GM12892 (cell line): ENCODE results near the gene CACNA1C.

ENCODE experiments used
- DNase-seq: peaks from one replicate; pipeline ENCODE4 v3.0.0; 2011; ENCODE audit not compliant: insufficient read length
- FAIRE-seq: peaks from 2 replicates; lab custom pipeline; 2011; peaks lifted over from hg19 to GRCh38; lab: Jason Lieb, UNC
- POLR2A ChIP-seq: IDR thresholded peaks from 2 replicates; pipeline ENCODE4 v1.6.1; 2011; ENCODE audit warnings: low read depth, low read length, control low read depth
- POLR2AphosphoS5 ChIP-seq: IDR thresholded peaks from 2 replicates; pipeline ENCODE4 v1.6.1; 2011; ENCODE audit warnings: low read depth, low read length, control low read depth
- TAF1 ChIP-seq: IDR thresholded peaks from 2 replicates; pipeline ENCODE4 v1.6.1; 2011; ENCODE audit warnings: low read depth, mild to moderate bottlenecking, control low read depth, low read length, borderline replicate concordance

Gene CACNA1C

GRCh38 chr12:2664721-2665577 is 612.2 kb downstream of the CACNA1C start:
- TF ChIP-seq TAF1 (no peak), POLR2A (no peak), POLR2AphosphoS5 (no peak)
- no peak for DNase-seq
- FAIRE-seq = no peak

GRCh38 chr12:2666411-2666810 is 613.6 kb downstream of the CACNA1C start:
- TF ChIP-seq POLR2AphosphoS5 (no peak), TAF1 (no peak), POLR2A (no peak)

GRCh38 chr12:2666846-2667245 is 614.1 kb downstream of the CACNA1C start:
- no peak for TF ChIP-seq TAF1
- TF ChIP-seq POLR2AphosphoS5 = no peak
- no peak for TF ChIP-seq POLR2A
- DNase-seq = no peak
- FAIRE-seq = no peak

More at GRCh38 chr12:2666411-2666810, 613.6 kb downstream of the CACNA1C start:
- FAIRE-seq = no peak
- DNase-seq = no peak

DNA sequence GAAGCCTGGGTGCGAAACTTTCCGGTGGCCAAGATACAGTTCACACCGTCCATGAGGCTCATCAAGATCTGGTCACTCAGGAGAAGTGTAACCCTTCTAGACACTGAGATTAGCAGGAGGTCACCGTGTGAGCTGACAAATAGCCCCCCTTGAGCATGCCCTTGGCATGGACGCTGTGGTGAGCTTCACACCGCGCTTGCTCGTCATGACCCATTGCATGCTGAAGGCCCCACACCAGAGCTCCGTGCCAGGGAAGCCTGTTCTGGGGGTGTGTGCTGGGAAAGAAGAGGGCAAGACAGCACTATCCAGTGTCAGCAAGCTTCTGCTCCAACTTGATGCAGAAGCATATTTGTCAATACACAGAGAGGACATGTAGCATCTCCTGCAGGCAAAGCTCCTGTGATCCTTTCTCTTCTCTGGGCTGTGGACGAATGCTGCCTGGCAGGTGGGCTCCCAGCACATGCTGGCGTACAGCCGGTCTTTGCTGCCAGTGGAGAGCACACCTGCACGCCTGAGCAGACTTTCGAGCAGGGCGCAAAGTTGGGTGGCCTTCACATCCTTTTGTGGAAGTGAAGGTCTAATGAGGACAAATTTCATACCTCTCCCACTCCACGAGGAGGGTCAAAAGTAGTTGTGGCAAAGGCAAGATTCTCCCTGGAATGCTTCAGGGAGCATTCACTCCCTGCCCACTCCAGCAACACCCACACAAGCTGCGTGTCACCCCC is 615.1 kb downstream of the CACNA1C start:
- no peak for FAIRE-seq
- TF ChIP-seq POLR2A = no peak
- no peak for TF ChIP-seq POLR2AphosphoS5
- TF ChIP-seq TAF1 = no peak

DNA sequence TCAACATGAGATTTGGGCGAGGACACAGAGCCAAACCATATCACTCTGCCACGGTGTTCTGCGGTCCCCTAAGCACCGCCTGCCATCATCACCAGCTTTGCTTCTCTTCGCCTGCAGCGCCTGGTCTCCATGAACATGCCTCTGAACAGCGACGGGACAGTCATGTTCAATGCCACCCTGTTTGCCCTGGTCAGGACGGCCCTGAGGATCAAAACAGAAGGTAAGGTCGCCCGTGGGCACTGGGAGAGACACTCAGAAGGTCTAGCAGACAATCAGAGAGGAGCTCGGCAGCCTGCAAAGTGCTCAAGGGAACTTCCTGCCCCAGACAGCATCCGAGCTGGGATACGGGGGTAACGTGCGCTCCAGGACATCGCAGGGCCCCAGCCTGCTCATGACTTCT is 616.0 kb downstream of the CACNA1C start:
- TF ChIP-seq TAF1 = no peak
- TF ChIP-seq POLR2AphosphoS5 = no peak
- no peak for TF ChIP-seq POLR2A
- FAIRE-seq (no peak), DNase-seq (no peak)

More for the DNA sequence above, 615.1 kb downstream of the CACNA1C start:
- DNase-seq = no peak

DNA sequence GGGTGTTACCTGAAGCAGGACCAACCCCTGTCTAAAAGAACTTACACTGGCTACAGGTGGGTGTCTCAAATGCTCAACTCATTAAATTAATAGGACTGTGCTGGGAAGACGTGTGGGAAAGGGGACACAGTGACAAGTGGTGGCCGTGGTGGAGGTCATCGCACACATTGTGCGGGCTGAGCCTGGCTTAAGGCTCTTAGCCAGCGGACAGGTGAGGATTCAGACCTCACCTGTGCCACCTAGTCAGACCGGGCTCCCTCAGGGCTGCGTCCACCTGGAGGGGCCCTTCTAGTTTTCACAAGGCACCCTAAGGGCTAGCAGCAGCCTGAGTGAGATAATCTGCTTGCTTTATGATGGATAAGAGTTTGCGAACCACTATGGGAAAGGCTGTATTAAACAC is 616.8 kb downstream of the CACNA1C start:
- TF ChIP-seq POLR2AphosphoS5 (no peak), POLR2A (no peak), TAF1 (no peak)
- DNase-seq (no peak), FAIRE-seq (no peak)

DNA sequence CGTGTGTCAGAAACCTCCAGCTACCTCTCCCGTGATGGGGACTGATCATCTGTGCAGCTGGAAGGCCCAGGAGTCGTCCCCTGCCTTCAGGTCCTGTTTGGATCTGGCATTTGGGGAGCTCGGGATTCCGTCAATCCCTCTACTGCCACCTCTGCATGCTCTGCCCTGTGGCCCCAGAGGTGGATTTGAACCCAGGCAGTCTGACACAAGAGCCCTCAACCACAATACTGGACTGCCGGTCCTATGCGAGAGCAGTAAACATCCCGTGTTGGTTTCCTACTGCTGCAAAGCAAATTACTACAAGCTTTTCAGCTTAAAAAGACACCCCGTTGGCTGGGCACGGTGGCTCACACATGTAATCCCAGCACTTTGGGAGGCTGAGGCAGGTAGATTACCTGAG is 620.1 kb downstream of the CACNA1C start:
- TF ChIP-seq POLR2AphosphoS5 (no peak), POLR2A (no peak), TAF1 (no peak)
- FAIRE-seq (no peak), DNase-seq (no peak)

GRCh38 chr12:2673966-2674810 is 621.4 kb downstream of the CACNA1C start:
- DNase-seq (no peak), FAIRE-seq (no peak)
- TF ChIP-seq POLR2AphosphoS5 = no peak
- TF ChIP-seq TAF1 = no peak
- TF ChIP-seq POLR2A = no peak

GRCh38 chr12:2675776-2676175 is 623.0 kb downstream of the CACNA1C start:
- TF ChIP-seq POLR2A (no peak), POLR2AphosphoS5 (no peak), TAF1 (no peak)
- no peak for DNase-seq

DNA sequence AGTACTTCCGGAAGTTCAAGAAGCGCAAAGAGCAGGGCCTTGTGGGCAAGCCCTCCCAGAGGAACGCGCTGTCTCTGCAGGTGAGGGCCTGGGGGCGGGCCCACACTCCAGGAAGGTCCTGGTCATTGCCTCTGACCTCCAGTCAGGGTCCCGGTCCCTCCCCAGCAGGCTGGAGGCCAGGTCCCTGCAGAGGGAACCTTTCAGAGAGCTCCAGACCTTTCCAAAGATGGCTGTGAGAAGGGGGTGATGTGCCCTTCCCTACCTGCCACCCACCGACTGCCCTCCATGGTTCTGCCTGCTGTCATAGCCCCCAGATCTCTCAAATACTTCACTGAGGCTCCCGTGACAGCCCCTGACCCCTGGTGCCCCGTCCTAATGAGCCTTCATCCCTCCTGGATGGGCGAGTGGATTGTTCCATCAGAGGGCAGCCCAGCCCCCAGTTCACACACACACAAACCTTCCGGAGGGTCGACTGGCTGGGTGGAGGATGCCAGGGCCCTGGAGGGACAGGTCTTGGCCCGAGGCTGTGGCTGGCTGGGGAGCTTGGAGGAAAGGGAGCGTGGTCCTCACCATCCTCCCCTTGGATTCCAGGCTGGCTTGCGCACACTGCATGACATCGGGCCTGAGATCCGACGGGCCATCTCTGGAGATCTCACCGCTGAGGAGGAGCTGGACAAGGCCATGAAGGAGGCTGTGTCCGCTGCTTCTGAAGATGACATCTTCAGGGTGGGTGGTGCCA is 624.5 kb downstream of the CACNA1C start:
- TF ChIP-seq POLR2A = no peak
- no peak for TF ChIP-seq TAF1
- no peak for TF ChIP-seq POLR2AphosphoS5
- no peak for FAIRE-seq

More at GRCh38 chr12:2675776-2676175, 623.0 kb downstream of the CACNA1C start:
- no peak for FAIRE-seq

DNA sequence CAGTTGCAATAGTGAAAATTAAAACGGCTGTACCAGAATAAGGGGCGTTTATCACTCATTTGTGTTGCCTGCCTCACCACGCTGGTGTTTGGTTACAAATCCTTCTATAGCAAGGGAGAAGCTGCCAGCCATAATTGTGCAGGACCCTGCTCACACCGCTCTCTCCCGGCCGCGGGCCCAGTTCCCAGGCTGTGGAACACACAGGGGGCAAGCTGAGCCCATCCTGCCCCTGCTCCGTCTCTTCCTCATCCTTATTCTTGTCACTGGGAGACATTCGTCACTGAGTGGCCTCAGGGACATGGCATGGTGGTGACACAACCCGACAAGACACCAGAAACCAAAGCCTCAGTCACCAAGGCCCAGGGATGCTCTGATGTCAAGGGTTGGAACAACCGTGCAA is 625.6 kb downstream of the CACNA1C start:
- FAIRE-seq = no peak
- no peak for TF ChIP-seq POLR2A
- TF ChIP-seq TAF1 = no peak
- no peak for TF ChIP-seq POLR2AphosphoS5
- DNase-seq = no peak

More for the DNA sequence above, 624.5 kb downstream of the CACNA1C start:
- DNase-seq = no peak
